ENCODE data around the gene UGT1A1.

DNA sequence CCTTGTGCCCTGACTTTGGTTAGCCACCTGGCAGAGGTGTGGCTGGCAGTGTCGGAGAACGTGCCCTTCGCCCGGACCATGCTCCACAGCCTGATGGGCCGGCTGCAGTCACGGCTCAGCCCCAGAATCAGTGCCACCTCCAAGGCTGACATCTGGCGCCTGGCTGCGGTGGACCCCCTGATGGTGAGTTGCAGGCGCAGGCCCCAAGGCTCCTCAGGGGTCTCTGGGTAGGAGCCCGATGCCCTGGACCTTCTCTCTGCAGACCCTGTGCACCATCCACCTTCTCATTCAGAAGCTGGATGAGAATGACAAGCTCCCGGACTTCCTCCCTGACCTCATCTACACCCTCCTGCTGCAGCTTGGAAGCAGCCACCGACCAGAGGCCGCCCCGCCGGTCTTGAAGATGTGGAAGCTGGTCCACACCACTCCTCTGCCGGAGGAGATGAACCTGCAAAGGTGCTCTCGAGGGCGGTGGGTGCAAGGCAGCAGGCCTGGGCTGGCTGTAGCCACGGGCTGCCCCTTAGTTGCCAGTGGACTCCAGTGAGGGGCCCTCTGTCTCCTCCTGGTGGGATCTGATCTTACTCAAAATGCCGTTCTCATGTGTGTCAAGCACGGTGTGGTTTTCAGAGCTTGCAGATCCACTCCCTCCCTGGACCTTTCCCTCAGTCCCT, 62.2 kb downstream of the UGT1A1 start:
- TF ChIP-seq EZH2phosphoT487 (IDR thresholded peaks at IDR 0.05; ENCODE audit: insufficient read depth, low read depth) (no peak), EZH2 (IDR thresholded peaks at IDR 0.05; ENCODE audit: insufficient read depth, poor library complexity, severe bottlenecking) (no peak)

Data from GM23248 (cell line).